Lower leg skin (tissue), 3 donors: Measurements from ENCODE around the gene PEA15.

ENCODE experiments used
- CTCF ChIP-seq, 3 donors: fragments of 450-650 bp; IDR thresholded peaks; one replicate each; pipeline ENCODE4 v1.5.1; 2016; ENCODE audit warnings: antibody characterized with exemption in 3 of 3, mild to moderate bottlenecking in 3 of 3, moderate library complexity in 2 of 3
- POLR2A ChIP-seq, 2 donors: fragments of 450-650 bp; IDR thresholded peaks; one replicate each; pipeline ENCODE4 v1.6.1; 2016 to 2017; ENCODE audit warnings: antibody characterized with exemption in 2 of 2, mild to moderate bottlenecking in 1 of 2, moderate library complexity in 1 of 2

- no peak for TF ChIP-seq CTCF (IDR thresholded peaks at IDR 0.05)
- no peak for TF ChIP-seq POLR2A (IDR thresholded peaks at IDR 0.05)
Observed at GRCh38 chr1:160227561-160227960, 22.4 kb downstream of the PEA15 start.
